HepG2 (cell line): ENCODE results near the gene ST14. TPM values are rescaled to one million over a fixed set of nuclear protein-coding genes. Genes with fewer than 3 reads are reported as not detected.

Experiments
- FOSL1 ChIP-seq: sonication (generic); formaldehyde crosslinking; IDR thresholded peaks from 2 replicates; pipeline ENCODE4 v1.9.0; 2021; ENCODE audit warnings: missing genetic modification reagents, borderline replicate concordance
- NAIF1 ChIP-seq: sonication (generic); formaldehyde crosslinking; IDR thresholded peaks from 2 replicates; pipeline ENCODE4 v1.5.0; 2020; ENCODE audit warnings: mild to moderate bottlenecking, missing genetic modification reagents, borderline replicate concordance
- NRL ChIP-seq: sonication (generic); formaldehyde crosslinking; IDR thresholded peaks from 2 replicates; pipeline ENCODE4 v1.5.0; 2020; ENCODE audit warnings: missing genetic modification reagents, mild to moderate bottlenecking, moderate library complexity, borderline replicate concordance
- ZNF619 ChIP-seq: sonication (generic); formaldehyde crosslinking; IDR thresholded peaks from 2 replicates; pipeline ENCODE4 v1.4.0; 2020; ENCODE audit warnings: mild to moderate bottlenecking, missing genetic modification reagents
- polyA plus RNA-seq, 8 experiments: library from polyadenylated mRNA; depleted of rRNA in 3 of 8; stranded (reverse) in 7 of 8; unstranded in 1 of 8; fragments of >200 nt; fragmentation: Illumina TruSeq in 4 of 8; extraction: Trizol in 4 of 8; gene quantifications; 2 replicates each; pipeline versions ENCODE4 v1.2.1 to v1.2.3, GENCODE V29; 2011 to 2016; ENCODE audit warnings: low read depth in 4 of 8, missing spikeins in 1 of 8, mixed read lengths in 1 of 8; ENCODE audit not compliant: insufficient read depth in 1 of 8
- total RNA-seq, 5 experiments: library from RNA; depleted of rRNA; stranded (reverse); fragments of >200 nt; fragmentation: Illumina TruSeq; extraction: Trizol; gene quantifications; 2 replicates each; pipeline ENCODE4 v1.2.3, GENCODE V29; 2016; ENCODE audit warnings: low read depth in 1 of 5
- TF ChIP-seq, protein P1 (sequence below): sonication (generic); formaldehyde crosslinking; IDR thresholded peaks from 2 replicates; pipeline ENCODE4 v1.4.0; 2020; ENCODE audit warnings: missing genetic modification reagents
- TF ChIP-seq, protein P2 (sequence below): sonication (generic); formaldehyde crosslinking; IDR thresholded peaks from 2 replicates; pipeline ENCODE4 v1.5.0; 2020; ENCODE audit warnings: mild to moderate bottlenecking, missing genetic modification reagents, borderline replicate concordance
- TF ChIP-seq, protein P3 (sequence below): sonication (generic); formaldehyde crosslinking; IDR thresholded peaks from 2 replicates; pipeline ENCODE4 v1.8.0; 2022; ENCODE audit warnings: low read depth, missing genetic modification reagents

The ST14 gene
- total and polyA plus RNA-seq, 2 of the 13 experiments (the other 11 are each of a cell fraction or from before 2014, with no cell fraction given), result 0.88 to 1.4 TPM

DNA sequence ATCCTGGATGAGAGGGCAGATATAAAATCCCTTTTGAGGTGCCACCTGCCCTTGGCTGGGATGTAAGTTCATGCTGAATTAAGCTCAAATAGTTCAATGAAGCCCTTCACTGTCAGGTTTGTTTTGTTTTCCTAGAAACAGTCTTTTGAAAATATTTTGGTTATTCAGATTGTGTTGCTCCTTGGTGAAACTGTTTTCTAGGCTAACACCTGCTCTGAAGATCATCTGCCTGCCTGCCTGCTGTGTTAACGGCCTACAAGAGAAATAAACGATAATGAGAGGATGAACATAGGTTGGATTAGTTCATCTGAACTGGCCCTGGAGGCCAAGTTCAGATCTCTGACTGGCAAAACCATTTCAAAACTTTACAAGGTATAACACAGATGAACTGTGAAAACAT lies 87.7 kb downstream of the ST14 start (continued):
- TF ChIP-seq, protein P1, sequence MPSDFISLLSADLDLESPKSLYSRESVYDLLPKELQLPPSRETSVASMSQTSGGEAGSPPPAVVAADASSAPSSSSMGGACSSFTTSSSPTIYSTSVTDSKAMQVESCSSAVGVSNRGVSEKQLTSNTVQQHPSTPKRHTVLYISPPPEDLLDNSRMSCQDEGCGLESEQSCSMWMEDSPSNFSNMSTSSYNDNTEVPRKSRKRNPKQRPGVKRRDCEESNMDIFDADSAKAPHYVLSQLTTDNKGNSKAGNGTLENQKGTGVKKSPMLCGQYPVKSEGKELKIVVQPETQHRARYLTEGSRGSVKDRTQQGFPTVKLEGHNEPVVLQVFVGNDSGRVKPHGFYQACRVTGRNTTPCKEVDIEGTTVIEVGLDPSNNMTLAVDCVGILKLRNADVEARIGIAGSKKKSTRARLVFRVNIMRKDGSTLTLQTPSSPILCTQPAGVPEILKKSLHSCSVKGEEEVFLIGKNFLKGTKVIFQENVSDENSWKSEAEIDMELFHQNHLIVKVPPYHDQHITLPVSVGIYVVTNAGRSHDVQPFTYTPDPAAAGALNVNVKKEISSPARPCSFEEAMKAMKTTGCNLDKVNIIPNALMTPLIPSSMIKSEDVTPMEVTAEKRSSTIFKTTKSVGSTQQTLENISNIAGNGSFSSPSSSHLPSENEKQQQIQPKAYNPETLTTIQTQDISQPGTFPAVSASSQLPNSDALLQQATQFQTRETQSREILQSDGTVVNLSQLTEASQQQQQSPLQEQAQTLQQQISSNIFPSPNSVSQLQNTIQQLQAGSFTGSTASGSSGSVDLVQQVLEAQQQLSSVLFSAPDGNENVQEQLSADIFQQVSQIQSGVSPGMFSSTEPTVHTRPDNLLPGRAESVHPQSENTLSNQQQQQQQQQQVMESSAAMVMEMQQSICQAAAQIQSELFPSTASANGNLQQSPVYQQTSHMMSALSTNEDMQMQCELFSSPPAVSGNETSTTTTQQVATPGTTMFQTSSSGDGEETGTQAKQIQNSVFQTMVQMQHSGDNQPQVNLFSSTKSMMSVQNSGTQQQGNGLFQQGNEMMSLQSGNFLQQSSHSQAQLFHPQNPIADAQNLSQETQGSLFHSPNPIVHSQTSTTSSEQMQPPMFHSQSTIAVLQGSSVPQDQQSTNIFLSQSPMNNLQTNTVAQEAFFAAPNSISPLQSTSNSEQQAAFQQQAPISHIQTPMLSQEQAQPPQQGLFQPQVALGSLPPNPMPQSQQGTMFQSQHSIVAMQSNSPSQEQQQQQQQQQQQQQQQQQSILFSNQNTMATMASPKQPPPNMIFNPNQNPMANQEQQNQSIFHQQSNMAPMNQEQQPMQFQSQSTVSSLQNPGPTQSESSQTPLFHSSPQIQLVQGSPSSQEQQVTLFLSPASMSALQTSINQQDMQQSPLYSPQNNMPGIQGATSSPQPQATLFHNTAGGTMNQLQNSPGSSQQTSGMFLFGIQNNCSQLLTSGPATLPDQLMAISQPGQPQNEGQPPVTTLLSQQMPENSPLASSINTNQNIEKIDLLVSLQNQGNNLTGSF, result no peak
- TF ChIP-seq FOSL1 (no peak), NAIF1 (CRISPR knock-in tag) (no peak), ZNF619 (CRISPR knock-in tag) (no peak), NRL (no peak)
- TF ChIP-seq, protein P2, sequence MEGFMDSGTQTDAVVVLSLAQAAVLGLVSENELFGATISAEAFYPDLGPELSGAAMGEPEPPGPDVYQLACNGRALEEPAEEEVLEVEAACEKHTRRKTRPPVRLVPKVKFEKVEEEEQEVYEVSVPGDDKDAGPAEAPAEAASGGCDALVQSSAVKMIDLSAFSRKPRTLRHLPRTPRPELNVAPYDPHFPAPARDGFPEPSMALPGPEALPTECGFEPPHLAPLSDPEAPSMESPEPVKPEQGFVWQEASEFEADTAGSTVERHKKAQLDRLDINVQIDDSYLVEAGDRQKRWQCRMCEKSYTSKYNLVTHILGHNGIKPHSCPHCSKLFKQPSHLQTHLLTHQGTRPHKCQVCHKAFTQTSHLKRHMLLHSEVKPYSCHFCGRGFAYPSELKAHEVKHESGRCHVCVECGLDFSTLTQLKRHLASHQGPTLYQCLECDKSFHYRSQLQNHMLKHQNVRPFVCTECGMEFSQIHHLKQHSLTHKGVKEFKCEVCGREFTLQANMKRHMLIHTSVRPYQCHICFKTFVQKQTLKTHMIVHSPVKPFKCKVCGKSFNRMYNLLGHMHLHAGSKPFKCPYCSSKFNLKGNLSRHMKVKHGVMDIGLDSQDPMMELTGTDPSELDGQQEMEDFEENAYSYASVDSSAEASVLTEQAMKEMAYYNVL (CRISPR knock-in tag), result no peak
- TF ChIP-seq, protein P3, sequence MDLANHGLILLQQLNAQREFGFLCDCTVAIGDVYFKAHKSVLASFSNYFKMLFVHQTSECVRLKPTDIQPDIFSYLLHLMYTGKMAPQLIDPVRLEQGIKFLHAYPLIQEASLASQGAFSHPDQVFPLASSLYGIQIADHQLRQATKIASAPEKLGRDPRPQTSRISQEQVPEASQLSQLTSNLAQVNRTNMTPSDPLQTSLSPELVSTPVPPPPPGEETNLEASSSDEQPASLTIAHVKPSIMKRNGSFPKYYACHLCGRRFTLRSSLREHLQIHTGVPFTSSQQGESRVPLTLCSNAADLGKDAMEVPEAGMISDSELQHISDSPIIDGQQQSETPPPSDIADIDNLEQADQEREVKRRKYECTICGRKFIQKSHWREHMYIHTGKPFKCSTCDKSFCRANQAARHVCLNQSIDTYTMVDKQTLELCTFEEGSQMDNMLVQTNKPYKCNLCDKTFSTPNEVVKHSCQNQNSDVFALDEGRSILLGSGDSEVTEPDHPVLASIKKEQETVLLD, result no peak
